Ammon's horn (tissue), 1 donor: ENCODE results near the gene NECTIN1.
A peak's percentile ranks its signal among the peaks of the same experiment; 100 is the strongest.

Experiments
- DNase-seq: peaks from one replicate; pipeline ENCODE4 v3.0.0-alpha.2; 2016; ENCODE audit warnings: low spot score

Gene NECTIN1, protein sequence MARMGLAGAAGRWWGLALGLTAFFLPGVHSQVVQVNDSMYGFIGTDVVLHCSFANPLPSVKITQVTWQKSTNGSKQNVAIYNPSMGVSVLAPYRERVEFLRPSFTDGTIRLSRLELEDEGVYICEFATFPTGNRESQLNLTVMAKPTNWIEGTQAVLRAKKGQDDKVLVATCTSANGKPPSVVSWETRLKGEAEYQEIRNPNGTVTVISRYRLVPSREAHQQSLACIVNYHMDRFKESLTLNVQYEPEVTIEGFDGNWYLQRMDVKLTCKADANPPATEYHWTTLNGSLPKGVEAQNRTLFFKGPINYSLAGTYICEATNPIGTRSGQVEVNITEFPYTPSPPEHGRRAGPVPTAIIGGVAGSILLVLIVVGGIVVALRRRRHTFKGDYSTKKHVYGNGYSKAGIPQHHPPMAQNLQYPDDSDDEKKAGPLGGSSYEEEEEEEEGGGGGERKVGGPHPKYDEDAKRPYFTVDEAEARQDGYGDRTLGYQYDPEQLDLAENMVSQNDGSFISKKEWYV

DNA sequence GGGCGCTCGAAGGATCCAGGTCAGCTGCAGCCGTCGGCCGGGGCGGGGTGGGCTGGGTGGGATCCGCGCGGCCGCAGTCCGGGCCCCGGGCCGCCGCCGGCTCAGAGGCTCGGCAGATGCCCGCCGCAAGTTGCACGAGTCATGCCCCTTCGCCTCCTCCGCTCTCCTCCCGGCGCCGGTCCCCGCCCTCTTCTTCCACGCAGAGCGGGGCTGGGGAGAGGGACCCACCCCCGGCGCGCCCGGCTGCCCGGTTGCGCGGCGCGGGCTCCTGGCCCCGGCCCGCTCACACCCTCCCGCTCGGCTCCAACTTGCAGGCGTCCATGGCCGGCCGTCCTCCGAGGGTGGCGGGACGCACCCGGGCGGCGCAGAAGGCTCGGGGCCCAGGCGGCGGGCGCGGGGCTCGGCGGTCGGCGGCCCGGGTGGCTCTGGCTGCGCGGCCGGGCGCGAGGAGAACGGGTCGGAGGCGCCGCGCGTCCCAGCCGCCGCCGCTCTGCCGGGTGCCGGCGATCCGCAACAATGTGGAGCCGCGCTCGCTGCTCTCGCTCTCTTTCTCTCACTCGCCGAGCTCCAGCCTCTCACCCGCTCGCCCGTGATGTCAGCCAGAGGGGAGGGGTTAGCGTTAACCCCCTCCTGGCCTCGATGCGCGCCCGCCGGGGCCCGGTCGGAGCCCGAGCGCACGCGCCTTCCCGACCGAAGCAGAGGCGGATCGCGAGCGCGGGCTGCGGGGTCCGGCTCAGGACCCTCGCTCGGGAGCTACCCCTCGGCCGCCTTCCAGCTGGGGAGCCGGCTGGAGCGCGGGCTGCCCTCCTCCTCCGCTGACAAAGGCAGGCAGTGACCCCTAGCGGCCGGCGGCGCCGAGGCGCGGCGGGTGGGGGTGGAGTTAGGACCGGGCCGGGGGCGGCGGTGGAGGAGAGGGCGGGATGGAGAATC lies at the start of gene NECTIN1:
Gene NECTIN1 (minus strand): TSS at position 550 of the 930 bp plus-strand sequence. CDS start 647 bp downstream, outside the sequence.
- peak; percentile 94 for DNase-seq

DNA sequence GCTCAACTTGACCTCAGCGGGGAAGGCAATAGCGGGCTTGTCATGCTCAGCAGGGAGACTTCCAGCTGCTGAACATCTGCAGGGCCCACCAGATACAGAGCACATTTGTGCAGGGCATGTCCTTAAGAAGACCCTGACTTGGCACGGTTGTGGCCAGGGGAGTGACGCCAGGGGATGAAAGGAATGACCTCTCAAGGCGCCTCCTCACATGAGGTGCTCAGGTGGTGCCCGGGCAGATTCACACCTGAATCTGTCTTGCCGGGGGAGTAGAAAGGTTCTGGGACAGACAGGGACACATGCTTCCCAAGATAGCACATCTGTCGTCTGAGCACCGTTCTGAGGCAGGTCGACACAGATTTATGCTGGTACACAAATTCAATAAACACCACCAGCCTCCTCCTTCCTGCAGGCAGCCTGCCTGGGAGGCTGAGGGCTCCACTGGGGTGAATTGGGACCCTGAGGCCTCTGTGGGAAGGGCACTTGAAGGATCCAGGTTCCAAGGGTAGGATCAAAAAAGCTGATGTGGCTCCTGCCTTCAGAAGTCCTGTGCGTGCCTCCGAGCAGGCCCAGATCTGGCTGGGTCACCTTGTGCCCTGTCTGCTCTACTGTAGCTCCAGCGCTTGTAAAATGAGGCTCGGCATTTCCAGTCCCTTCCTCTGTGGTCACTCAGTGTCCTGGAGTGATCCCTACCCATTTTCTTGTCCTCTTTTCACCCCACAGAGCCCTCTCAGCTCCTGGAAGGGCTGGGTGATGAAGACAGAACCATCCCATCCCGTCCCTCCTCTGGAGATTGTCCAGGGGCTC lies 49.6 kb upstream of the NECTIN1 start:
- no peak for DNase-seq

DNA sequence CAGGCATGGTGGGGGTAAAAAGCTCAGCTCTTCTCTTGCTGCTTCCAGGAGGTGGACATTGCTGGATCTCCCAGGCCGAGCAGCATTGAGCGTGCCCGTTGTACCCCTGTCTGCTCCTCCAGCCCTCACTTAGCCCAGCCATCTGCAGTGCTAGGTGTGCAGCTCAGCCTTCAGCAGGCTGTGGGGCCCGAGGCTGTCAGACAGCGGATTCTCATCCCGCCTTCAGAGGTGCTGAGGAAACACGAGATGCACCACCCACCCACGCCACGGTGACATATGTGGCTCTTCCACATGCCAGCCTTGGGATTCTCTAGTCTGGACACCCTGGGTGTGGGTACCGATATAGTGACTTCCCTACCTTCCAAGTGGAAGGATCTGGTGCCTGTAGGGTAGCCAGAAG lies 48.9 kb upstream of the NECTIN1 start:
- no peak for DNase-seq

DNA sequence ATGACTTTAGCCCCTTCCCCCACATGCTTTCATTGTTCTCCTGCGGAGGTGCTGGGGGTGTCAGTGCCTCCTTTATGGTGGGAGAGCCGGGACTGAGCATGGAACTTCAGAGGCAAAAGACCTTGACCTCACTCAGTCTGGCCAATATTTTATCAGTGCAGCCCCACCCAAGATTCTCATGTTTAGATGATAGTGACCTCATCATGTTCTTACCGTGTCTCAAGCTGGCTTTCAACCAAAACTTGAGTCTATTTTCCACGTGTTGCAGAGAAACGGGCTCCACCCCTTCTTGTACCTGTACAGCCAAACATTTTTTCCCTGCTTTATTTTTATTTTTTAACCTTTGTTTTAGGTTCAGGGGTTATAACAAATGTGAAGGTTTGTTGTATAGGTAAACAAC lies 47.7 kb upstream of the NECTIN1 start:
- DNase-seq, result no peak

DNA sequence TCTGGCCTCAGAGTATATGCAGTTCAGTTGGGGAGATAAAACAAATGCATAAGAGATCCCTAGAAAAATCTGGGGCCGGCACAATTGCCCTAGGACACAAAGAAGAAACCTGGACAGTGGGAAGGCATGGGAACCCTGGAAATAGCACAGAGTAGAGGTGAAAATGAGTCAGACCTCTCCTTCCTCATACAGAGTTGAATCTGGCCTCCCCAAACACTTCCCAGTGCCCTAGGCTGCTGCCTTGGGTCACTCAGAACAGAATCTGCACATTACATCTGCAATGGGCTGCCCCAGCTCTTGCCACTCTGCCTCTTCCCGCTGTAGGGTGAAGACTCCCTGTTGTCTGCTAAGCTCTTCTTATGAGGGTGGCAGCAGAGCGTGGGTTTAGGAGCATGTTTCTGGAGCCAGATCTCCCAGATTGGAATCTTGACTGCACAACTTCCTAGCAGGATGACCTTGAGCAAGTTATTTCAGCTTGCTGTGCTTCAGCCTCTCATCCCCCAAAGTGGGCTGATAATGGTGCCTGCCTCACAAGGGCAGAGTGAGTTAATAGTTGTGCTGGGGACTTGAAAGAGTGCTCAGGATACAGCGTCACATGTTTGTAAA lies 47.1 kb upstream of the NECTIN1 start:
- DNase-seq, result no peak

DNA sequence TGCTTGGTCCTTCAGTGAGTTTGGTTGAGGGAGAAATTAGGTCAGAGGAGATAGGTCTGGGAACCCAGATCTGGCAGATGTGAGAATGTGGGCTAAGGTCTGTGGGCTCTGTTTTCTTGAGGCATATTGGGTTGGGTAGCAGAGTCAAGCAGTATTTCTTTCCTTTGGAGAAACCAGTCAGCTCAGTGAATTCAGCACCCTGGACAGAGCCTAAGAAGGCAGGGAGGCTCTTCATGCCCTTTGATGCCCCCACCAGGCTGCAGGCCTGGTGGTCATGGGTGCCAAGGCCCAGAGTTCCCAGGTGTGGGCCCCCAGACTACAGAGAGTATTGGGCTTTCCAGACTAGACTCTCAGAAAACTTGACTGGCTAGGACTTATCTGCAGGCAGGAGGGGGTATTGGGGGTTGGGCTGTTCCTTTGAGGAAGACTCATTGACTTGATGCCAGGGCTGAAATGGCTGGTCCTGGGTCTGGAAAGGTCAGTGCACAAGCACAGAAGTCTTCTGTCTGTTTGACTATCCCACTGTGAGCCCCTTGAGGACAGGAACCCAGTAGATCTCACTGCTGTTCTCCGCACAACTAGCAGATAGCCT lies 45.3 kb upstream of the NECTIN1 start:
- DNase-seq, result no peak

DNA sequence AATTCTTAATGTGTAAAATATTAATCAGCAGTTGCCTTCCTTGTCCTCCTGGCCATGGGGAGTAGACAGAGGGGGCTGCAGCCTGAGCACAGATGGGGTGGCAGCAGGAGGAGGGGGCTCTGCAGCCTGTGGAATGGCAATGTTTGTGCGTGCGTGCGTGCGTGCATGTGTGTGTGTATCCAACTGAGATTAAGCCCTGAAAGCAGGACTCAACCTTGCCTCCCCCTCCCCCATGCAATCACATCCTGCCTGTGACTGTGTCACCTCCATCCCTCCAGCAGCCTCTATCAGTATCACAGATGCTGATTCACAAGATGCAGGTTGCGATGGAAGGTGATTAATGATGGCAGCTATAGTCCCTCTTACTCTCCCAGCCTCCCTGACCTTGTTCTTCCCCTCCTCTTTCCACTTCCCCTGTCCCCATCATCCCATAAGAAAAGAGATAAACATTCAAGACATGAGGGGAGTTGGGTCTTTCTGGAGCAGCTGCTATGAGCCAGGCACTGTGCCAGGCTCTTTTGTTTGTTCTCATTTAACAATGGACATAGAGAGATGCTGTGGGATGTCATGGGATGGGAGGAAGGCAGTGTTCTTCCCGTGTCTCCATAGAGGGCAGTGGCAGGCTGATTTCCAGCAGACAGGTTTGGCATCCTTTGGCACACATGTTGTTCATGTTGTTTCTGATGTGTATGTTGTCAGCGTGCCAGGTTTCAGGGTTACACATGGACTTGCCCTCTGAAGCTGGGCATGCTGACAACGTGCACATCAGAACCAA lies 43.8 kb upstream of the NECTIN1 start:
- peak; percentile 79 for DNase-seq

DNA sequence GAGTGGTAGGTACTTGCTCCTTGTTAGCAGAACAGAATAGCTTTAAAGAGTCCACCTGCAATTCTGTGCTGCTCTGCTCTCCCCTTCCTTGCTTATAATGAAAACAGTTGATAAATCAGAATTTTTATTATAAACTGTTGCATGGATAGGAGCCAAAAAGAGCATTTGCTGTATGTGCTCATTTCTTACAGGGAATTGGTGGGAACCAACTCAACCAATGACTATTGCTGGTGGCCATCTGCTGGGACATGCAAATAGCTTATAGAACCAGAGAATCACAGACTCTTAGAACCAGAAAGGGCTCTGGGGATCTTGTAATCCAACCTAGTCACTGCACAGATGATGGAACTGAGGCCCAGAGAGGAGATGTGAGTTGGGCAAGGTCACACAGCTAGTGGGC lies 43.1 kb upstream of the NECTIN1 start:
- DNase-seq, result no peak

DNA sequence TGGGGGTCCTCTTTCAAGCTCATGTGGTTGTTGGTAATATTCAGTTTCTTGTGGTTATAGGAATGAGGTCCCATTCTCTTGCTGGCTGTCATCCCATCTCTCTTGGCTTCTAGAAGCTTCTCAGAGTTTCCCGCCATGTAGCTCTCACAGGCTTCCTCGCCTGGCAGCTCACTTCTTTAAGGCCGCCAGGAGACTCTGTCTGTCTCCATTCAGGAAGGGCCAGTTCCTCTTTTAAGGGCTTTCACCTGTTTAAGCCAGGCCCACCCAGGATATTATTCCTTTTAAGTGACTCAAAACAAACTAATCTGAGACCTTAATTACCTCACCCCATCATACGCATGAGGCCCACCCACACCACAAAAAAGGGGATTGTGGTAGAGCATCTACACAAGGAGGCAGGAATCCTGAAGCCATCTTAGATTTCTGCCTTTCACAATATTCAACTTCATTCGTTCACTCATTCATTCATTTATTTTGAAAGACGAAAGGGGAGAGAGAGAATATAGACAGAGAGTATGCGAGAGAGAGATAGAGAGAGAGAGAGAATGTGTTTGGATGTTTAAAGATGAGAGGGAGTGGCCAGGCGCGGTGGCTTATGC lies 42.3 kb upstream of the NECTIN1 start:
- no peak for DNase-seq

DNA sequence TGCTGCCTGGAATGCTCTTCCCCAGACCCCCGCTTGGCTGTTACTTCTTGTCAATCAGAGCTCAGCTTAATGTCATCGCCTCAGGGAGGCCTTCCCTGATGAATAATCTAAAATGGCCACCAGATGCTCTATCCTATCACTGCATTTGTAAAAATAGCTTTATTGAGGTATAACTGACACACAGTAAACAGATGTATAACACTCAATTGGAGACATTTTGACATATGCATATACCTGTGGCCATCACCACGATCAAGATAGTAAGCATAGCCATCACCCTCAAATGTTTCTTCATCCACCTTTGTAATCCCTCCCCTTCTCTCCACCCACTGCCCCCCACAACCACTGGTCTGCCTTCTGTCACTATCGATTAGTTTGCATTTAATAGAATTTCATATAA lies 36.6 kb upstream of the NECTIN1 start:
- no peak for DNase-seq

DNA sequence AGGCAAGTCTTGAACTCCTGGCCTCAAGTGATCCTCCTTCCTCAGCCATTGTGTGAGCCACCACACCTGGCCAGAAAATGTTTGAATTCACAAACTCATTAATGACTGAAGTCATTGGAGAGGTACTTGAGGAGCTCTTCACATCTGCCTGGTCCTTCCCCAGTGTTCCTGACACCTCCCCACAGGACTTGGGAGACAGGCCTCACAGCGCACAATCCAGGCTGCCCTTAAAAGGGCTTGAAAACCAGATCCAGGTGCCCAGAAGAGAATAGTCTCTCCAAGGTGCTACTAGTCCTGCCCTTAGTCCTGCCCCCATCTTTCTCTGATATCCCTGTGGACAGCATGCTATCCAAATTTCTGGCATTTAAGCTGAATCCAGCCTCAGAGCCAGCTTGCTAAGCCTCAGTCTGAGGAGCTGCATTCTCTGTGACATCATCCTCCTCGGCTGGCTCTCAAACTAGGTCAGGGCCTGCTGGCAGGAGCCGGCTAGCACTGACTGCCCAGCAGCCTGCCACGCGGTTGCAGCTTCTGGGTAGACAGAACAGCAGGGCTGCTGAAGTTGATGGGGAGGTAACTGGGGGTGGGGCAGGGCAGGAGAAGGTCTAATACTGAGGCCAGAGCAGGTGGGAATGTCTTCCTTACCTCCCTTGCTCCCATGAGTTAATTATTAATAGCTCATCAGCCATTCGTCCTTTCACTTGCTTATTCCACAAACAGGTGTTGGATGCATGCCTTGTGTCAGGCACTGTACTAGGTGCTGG lies 35.3 kb upstream of the NECTIN1 start:
- DNase-seq, result peak; percentile 77

DNA sequence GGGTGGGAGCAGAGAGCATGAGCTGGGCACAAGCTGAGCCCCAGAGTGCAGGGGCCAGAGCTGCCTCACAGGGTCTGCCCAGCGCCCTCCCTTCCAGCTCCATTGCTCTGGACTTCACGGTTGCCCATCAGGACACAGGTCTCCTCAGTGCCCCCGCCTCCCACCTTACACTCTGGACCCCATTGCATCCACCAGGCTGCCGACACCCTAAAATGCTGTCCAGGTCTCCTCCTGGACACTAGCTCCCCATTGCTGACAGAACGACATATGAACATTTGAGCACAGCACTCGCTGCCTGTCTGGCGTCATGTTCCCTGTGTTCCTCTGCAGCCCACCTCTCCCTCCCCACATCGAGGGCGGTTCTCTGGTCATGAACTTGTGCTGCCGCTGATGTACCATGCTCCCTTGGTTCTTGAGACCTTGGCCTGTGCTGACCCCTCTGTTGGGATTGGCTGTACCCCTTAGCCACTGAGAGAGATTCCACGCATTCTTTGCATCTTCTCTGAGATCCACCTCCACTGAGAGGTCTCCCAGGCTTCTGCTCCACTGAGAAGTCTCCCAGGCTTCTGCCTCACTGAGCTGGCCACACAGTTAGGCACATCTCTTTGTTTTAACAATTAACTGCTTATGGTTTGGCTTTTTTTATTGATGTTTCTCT lies 34.2 kb upstream of the NECTIN1 start:
- DNase-seq, result no peak

DNA sequence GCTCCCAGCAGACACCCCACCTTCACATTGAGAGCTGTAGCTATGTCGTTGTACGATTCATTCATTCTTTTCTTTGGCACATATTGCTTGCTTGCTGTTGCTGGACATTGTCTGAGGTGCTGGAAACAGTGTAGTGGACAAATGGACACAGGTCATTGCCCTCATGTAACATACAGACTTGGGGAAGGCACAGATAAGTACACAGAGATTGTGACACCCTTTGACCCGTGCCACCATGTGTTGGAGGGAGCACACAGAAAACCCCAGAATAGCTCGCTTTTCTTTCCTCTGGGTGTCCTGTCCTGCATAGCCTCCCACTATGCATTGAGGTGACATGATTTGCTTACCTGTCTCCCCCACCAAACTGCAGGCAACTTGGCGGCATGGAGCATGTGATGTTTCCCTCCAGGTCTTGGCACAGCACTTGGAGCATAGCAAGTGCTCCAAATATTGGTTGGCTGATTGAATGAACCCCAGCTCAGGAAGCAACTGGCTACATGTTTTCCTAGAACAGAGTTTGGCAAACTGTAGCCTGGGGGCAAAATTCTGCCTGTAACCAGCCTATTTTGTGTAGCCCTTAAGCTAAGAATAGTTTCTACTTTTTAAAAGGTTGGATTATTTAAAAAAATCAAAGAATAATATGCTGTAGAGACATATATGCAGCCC lies 30.9 kb upstream of the NECTIN1 start:
- no peak for DNase-seq

DNA sequence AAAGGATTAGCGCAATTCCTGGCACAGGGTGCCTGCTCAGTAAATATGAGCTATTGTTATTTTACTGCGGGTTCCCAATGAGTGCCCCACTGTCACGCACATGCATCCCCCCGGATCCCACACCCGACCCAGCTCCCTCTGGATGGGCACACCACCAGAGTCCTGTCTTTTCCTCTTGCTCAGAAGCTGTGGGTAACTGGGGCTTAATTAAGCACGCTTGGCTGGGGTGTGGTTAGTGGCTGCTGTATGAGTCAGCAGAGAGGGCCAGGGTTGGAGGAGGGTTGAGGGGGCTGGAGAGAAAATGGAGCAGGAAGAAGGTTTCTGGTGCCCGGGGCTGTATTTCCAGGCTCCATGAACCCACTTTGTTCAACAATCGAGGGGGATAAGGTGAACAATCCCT lies 30.3 kb upstream of the NECTIN1 start:
- DNase-seq, result no peak

DNA sequence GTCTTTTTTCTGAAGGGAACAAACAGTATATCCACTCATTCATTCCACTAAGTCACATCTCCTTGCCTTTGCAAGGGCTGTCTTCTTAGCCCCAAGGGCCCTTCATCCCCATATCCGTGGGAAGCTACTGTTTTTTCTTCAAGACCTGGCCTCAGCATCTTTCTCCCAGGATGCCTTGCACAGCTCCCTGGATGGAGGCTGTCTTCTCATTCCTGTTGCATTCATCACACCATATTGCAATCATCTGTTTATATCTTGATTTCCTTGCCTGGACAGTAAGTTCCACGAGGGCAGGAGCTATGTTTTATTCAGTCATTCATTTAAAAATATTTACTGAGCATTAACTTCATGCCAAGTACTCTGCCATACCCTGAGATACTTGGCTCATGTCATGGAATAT lies 29.3 kb upstream of the NECTIN1 start:
- no peak for DNase-seq

DNA sequence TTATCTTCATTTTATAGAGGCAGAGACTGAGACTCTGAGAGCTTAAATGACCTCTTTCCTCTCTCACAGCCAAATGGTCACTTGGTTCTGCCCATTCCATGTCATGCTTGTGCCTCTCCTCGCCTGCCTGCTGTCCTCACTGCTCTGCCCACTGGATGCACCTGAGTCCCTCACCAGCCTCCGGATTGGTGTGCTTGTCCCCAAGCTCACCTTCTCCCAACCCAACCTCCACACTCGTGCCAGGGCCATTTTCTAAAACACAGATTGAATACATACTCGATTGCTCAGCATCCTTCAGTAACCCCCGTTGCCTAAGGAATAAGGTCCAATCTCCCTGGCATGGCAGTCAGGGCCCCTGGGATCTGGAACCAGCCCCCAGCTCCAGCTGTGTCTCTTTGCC lies 28.4 kb upstream of the NECTIN1 start:
- DNase-seq, result no peak

DNA sequence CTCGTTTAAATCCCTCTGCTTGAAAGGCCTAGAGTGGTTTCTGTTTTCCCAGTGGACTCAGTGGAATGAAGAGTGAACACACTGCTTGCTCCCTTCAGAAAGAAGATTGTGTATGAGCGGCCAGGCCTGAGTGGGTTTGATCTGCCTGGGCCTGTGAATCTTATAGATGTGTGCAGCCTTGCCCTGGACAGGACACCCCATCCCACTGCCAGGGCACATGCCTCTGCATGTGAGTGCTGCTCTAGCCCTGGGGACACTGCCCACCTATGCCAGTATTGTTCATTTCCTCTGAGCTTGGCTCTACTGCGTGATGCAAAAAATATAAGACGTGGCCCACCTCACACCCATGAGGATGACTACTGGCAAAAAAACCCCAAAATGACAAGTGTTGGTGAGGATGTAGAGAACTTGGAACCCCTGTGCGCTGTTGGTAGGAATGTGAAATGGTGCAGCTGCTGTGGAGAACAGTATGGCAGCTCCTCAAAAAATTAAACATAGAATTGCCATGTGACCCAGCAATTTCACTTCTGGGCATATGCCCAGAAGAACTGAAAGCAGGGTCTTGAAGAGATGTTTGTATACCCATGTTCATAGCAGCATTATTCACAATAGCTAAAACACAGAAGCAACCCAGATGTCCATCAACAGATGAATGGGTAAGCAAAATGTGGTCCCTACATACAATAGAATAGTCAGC lies 27.3 kb upstream of the NECTIN1 start:
- DNase-seq, result no peak
